ENCODE data around the gene IGSF21.

GRCh38 chr1:18134324-18135046 lies 26.9 kb downstream of the IGSF21 start:
- TF ChIP-seq CTCF (IDR thresholded peaks at IDR 0.05), result no peak
- TF ChIP-seq EP300 (IDR thresholded peaks at IDR 0.05), result no peak
- no peak for TF ChIP-seq POLR2A (IDR thresholded peaks at IDR 0.05)

Data from tibial nerve (tissue), 4 donors.